Measurements from ENCODE around the gene PRDM15. TPM values are rescaled to one million over a fixed set of nuclear protein-coding genes. Genes with fewer than 3 reads are reported as not detected.

Gene PRDM15
- total and polyA plus RNA-seq, 2 experiments from 2014 or later, result 2.3 to 6.4 TPM

- no peaks in the 10 kb centered on the region for H3K36me3 ChIP-seq
- no peak for DNase-seq (ENCODE audit: low read depth in 1 of 2, low spot score in 1 of 2)
- no peak overlapping the region for H3K27ac ChIP-seq
- H3K4me3 ChIP-seq, result no peak overlapping the region
- no peaks in the 10 kb centered on the region for H3K4me1 ChIP-seq (ENCODE audit: low read depth)
- TF ChIP-seq CTCF (IDR thresholded peaks at IDR 0.05; ENCODE audit: low read depth, low read length), result no peak
- H3K9me3 ChIP-seq (ENCODE audit: low read depth), result no peaks in the 10 kb centered on the region
- no peaks in the 10 kb centered on the region for H3K27me3 ChIP-seq
Observed at GRCh38 chr21:41810597-41810932, 68.6 kb downstream of the PRDM15 start.

DNA sequence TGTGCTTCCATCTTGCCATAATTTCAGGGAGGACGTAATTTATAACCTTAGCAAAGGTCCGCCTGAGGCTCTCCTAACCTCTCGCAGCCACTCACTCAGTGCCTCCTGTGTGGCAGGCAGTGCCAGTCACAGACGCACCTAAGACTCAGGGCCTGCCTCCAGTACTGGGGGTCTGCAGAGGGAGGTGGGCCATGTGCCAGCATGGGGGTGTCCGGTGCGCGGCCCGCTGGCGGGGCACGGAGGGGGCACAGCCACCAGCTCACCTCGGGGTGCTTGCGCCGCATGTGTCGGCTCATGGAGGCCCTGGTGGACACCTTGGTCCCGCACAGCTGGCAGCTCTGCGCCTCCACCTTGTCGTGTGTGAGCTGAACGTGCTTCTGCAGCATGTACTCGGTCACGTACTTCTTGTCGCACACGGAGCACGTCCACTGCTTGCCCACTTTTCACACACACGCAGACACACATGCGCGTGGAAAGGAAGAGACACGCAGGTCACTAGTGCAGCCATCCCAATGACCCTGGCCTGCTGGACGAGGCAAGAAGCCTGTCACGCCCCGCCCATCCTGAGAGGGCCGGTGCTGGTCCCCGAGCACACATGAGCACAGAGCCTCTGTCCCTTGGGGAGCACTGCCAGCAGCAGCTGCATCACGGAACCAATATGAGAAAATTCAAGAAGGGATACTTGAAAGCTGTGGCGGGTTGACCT lies 69.1 kb downstream of the PRDM15 start:
- Histone ChIP-seq H3K27ac (no peak overlapping the region), H3K9me3 (ENCODE audit: low read depth) (no peaks in the 10 kb centered on the region), H3K4me3 (no peak overlapping the region), H3K36me3 (no peaks in the 10 kb centered on the region), H3K4me1 (ENCODE audit: low read depth) (no peaks in the 10 kb centered on the region), H3K27me3 (no peaks in the 10 kb centered on the region)
- DNase-seq (ENCODE audit: low read depth in 1 of 2, low spot score in 1 of 2), result no peak
- no peak for TF ChIP-seq CTCF (IDR thresholded peaks at IDR 0.05; ENCODE audit: low read depth, low read length)

DNA sequence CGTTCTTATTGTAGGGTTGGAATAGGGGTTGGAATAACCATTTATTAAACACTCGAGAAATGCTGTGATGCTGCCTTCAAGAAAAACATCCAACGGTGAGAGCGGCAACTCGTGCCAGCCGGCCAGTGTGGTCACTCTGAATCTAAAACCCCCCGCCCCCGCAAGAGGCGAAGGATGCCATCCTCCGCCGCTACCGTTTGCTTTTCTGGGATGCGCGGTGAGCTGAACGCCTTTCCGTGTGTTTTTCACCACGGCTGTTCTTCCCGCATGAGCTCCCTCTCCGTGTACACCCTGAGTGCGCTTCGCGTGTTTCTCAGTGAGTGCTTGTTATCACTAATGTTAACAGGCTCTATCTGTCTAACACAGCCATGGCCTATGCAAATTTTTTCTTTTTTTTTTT lies 70.3 kb downstream of the PRDM15 start:
- DNase-seq (ENCODE audit: low read depth in 1 of 2, low spot score in 1 of 2), result no peak
- Histone ChIP-seq H3K36me3 (no peaks in the 10 kb centered on the region), H3K27me3 (no peaks in the 10 kb centered on the region), H3K9me3 (ENCODE audit: low read depth) (no peaks in the 10 kb centered on the region), H3K4me1 (ENCODE audit: low read depth) (no peaks in the 10 kb centered on the region), H3K4me3 (no peak overlapping the region), H3K27ac (no peak overlapping the region)
- no peak for TF ChIP-seq CTCF (IDR thresholded peaks at IDR 0.05; ENCODE audit: low read depth, low read length)

GRCh38 chr21:41808094-41808493 lies 71.0 kb downstream of the PRDM15 start:
- Histone ChIP-seq H3K4me1 (ENCODE audit: low read depth) (no peaks in the 10 kb centered on the region), H3K36me3 (no peaks in the 10 kb centered on the region), H3K4me3 (no peak overlapping the region), H3K27me3 (no peaks in the 10 kb centered on the region), H3K27ac (no peak overlapping the region), H3K9me3 (ENCODE audit: low read depth) (no peaks in the 10 kb centered on the region)
- TF ChIP-seq CTCF (IDR thresholded peaks at IDR 0.05; ENCODE audit: low read depth, low read length), result no peak
- DNase-seq (ENCODE audit: low read depth in 1 of 2, low spot score in 1 of 2), result no peak

DNA sequence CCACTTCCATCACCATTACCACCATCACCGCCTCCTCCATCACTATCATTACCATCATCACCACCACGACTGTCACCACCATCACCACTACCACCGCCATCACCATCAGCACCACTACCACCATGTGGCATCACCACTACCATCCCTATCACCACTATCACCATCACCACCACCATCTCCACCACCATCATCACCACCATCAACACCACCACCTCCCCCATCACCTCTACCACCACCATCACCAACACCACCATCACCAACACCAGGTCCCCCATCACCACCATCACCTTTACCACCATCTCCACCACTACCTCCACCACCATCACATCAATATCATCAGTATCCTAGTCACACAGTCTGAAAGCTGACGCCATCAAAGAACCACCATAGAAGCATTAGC lies 72.4 kb downstream of the PRDM15 start:
- Histone ChIP-seq H3K36me3 (no peaks in the 10 kb centered on the region), H3K27me3 (no peaks in the 10 kb centered on the region), H3K4me1 (ENCODE audit: low read depth) (no peaks in the 10 kb centered on the region), H3K27ac (no peak overlapping the region), H3K9me3 (ENCODE audit: low read depth) (no peaks in the 10 kb centered on the region), H3K4me3 (no peak overlapping the region)
- no peak for DNase-seq (ENCODE audit: low read depth in 1 of 2, low spot score in 1 of 2)
- no peak for TF ChIP-seq CTCF (IDR thresholded peaks at IDR 0.05; ENCODE audit: low read depth, low read length)

All from cardiac muscle cell (in vitro differentiated cells and primary cell).